ENCODE data around the gene SHC1.

Gene SHC1, protein sequence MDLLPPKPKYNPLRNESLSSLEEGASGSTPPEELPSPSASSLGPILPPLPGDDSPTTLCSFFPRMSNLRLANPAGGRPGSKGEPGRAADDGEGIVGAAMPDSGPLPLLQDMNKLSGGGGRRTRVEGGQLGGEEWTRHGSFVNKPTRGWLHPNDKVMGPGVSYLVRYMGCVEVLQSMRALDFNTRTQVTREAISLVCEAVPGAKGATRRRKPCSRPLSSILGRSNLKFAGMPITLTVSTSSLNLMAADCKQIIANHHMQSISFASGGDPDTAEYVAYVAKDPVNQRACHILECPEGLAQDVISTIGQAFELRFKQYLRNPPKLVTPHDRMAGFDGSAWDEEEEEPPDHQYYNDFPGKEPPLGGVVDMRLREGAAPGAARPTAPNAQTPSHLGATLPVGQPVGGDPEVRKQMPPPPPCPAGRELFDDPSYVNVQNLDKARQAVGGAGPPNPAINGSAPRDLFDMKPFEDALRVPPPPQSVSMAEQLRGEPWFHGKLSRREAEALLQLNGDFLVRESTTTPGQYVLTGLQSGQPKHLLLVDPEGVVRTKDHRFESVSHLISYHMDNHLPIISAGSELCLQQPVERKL

DNA sequence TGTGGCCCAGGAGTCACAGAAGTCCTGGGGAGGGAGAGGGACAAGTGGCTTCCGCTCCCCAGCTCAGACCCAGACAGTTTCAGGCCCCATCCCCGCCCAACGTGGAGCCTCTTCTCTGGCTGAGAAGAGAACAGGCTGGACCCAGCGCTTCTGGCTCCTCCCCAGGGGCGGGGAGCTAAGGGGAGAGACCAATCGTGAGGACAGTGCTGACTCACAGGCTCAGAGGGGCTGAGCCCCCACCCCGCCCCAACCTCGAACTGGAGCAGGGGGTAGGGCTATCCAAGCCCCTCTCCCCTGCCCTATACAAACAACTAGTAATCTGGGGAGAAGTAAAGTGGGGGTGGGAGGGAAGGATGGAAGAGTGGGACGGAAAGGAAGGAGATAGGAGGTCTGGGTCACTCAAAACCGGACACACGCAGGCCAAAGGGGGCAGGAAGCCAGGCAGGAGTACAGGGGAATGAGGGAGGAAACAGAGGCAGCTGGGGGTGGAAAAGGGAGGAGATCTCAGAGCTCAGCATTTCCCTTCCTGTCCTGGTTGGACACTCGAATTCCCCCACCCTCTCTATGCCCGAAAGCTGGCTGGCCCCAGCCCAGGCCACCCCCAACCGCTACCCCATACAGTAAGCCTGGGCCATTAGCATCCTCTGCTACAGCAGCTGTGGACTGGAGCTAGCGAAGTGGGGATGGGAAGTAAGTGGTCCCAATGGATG, at the start of gene SHC1:
Gene SHC1 (minus strand): TSS at position 117 of the 710 bp plus-strand sequence. CDS start 221 bp downstream, outside the sequence.
- peak within 1 kb of the TSS; percentile 22 for H3K4me3 ChIP-seq (ENCODE audit: low read depth, low read length)
- TF ChIP-seq, protein P1, sequence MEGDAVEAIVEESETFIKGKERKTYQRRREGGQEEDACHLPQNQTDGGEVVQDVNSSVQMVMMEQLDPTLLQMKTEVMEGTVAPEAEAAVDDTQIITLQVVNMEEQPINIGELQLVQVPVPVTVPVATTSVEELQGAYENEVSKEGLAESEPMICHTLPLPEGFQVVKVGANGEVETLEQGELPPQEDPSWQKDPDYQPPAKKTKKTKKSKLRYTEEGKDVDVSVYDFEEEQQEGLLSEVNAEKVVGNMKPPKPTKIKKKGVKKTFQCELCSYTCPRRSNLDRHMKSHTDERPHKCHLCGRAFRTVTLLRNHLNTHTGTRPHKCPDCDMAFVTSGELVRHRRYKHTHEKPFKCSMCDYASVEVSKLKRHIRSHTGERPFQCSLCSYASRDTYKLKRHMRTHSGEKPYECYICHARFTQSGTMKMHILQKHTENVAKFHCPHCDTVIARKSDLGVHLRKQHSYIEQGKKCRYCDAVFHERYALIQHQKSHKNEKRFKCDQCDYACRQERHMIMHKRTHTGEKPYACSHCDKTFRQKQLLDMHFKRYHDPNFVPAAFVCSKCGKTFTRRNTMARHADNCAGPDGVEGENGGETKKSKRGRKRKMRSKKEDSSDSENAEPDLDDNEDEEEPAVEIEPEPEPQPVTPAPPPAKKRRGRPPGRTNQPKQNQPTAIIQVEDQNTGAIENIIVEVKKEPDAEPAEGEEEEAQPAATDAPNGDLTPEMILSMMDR (IDR thresholded peaks at IDR 0.05; ENCODE audit: low read depth, low read length, missing control alignments) = no peak
- peak; percentile 45 for DNase-seq (ENCODE audit: low read depth)

DNA sequence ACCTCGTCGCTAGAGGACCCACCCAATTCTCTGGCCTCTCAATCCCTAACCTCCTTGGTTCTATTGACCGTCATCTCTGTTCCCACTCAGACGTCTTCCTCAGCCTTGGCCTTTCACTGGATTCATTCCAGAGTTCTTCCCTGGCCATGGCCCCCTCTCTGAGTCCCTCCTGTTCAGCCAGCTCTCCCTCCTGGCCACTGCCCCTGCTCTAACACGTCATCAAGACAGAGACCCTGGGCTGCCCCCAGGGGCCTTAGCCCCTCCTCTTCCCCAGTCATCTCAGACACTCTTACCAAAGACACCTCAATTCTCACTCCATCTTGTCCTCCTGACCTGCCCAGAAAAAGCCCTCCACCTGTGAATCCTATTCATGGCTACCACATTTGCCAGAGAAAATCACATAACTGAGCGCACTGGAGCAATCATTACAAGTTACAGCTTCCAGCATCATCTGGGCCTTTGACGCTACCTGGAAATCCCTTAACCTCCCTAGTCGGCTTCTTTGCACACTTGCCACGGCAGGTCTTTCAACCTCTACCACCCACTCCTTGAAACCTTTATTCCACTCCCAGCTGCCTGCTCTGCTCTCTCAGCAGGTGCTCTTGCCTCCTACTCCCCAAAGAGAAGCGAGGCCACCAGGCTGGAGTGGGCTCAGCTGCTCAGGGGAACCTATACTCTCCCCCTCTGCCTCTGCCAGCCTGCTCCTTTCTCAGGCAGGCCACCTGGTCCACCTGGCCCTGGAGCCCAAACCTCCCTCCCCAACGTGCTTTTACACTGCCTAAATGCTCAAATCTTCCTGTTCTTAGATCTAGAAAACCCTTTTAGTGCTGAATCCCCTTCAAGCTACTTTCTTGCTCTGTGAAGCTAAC, 49.1 kb upstream of the SHC1 start:
- TF ChIP-seq, protein P1 (IDR thresholded peaks at IDR 0.05; ENCODE audit: low read depth, low read length, missing control alignments) = no peak
- DNase-seq (ENCODE audit: low read depth) = no peak
- no peak overlapping the region for H3K4me3 ChIP-seq (ENCODE audit: low read depth, low read length)

DNA sequence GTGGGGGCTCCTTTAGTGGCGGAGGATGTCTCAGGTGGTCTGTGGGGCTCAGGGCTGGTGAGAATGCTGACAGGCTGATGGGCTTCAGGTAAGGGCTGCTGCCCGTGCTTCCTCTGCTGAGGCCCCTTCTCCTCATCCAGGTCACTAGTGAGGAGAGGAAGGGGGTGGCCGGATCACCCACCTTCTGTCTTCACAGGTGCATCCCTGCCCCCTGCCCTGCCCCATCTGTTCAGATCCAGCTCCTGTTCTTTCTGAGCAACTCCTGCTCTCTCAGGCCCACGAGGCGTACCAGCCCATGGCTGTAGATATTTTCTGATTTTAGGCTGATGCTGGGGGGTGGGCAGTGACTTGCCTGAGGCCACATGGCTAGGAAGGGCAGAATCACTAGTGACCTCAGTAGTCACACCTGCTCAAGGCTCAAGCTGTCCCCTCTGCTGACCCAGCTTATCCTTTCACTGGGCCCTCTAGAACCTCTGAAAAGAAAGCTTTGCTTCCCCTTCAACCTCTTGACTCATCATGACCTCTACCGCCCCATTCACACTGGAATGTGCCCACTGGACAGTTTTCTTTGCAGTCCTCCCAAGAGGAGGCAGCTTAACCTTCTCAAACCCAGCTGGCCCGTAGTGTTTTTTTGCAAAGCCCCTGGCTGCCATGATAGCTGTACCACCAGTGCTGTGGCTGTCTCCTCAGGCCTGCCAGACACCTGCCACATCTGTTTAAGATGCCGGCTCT, 48.2 kb upstream of the SHC1 start:
- no peak for DNase-seq (ENCODE audit: low read depth)
- H3K4me3 ChIP-seq (ENCODE audit: low read depth, low read length) = no peak overlapping the region
- TF ChIP-seq, protein P1 (IDR thresholded peaks at IDR 0.05; ENCODE audit: low read depth, low read length, missing control alignments) = no peak

DNA sequence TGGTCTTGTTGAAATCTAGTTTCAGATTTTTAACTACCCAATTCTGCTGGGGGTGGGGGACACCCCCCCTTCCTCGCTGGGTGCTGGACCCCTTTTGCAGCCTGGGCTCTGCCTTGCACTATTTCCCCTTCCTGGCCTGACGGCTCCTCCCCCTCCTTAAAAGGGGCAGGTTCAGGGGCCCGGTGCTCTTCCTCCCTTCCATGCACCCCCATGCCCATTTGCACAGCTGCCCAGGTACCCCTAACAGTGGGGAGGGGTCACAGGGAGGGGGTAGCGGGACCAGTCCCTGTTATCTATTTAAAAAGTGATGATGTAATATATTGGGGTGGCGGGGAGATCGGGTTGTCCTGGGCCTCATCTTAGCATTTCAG, 47.4 kb upstream of the SHC1 start:
- H3K4me3 ChIP-seq (ENCODE audit: low read depth, low read length) = peak overlapping the region; percentile 46
- TF ChIP-seq, protein P1 (IDR thresholded peaks at IDR 0.05; ENCODE audit: low read depth, low read length, missing control alignments) = no peak
- no peak for DNase-seq (ENCODE audit: low read depth)

DNA sequence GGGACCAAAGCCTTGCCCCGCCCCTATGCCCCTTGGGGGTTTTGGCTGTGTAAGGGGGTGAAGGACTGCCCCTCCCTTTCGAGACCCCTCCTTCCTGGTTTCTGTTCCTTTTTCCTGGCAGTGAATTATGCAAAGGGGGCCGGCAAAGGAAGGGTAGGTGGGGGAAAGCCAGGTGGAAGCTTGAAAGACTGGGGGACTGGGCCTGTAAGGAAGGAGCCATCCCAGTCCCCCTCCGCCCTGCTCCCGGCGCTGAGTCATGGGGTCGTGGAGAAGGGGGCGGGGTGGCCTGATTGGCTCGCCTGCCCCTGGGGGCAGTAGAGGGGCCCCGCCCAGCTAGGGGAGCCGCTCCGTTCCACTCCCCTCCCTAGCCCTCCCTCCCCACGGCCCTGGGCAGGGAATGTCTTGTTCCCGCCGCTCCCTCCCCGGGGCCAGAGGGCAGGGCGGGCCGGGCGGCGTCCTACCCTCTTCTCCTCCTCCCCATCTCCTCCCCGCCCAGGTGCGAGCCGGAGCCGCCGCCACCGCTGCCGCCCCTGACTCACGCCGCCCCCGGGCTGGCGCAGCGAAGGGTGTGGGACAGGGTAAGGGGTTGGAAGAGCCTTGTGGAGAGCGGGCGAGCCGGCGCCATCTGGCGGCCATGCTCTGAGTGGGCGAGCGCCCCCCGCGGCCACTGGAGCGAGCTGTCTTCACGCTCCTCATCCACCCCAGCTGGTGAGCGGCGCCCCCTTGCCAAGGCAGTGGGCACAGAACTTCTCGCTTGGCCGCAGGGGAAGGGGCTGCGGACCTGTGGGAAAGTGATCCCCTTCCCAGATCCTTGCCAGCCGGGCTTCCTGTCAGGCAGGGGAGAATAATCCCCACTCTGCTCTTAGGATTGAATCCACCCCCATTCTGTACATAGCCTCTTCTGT, 46.7 kb upstream of the SHC1 start:
- H3K4me3 ChIP-seq (ENCODE audit: low read depth, low read length) = peak overlapping the region; percentile 46
- TF ChIP-seq, protein P1 (IDR thresholded peaks at IDR 0.05; ENCODE audit: low read depth, low read length, missing control alignments) = peak; percentile 100
- no peak for DNase-seq (ENCODE audit: low read depth)
